Tibial artery (tissue), 4 donors: ENCODE measurements around the gene ASPG.
A peak's percentile ranks its signal among the peaks of the same experiment; 100 is the strongest.

Experiments used
- DNase-seq, 2 donors: peaks; one replicate each; pipeline ENCODE4 v3.0.0-alpha.2; 2019
- H3K27ac ChIP-seq, 2 donors: fragments of 200-600 bp; sonication (generic) in 1 of 2; 1 replicate in 1 of 2; 2 replicates in 1 of 2; pipeline ENCODE4 v1.5.1; 2018 to 2019; ENCODE audit warnings: mild to moderate bottlenecking in 1 of 2
- H3K27me3 ChIP-seq, 2 donors: fragments of 200-600 bp; sonication (generic) in 1 of 2; one replicate each; pipeline versions ENCODE4 v1.5.1 to v1.6.0; 2016 to 2019
- H3K36me3 ChIP-seq, 3 donors: fragments of 200-600 bp; sonication (generic) in 2 of 3; one replicate each; pipeline ENCODE4 v1.5.1; 2016 to 2019; ENCODE audit warnings: mild to moderate bottlenecking in 2 of 3
- H3K4me1 ChIP-seq, 4 donors: fragments of 200-600 bp; sonication (generic) in 2 of 4; 1 replicate in 3 of 4; 2 replicates in 1 of 4; pipeline ENCODE4 v1.5.1; 2016 to 2019
- H3K4me3 ChIP-seq, 2 donors: fragments of 200-600 bp; sonication (generic) in 1 of 2; 1 replicate in 1 of 2; 2 replicates in 1 of 2; pipeline ENCODE4 v1.5.1; 2018 to 2019; ENCODE audit warnings: mild to moderate bottlenecking in 2 of 2
- H3K9me3 ChIP-seq, 3 donors: fragments of 200-600 bp; sonication (generic) in 1 of 3; one replicate each; pipeline ENCODE4 v1.5.1; 2016 to 2019
- CTCF ChIP-seq, 2 experiments: fragments of 200-600 bp in 1 of 2; fragments of 450-650 bp in 1 of 2; IDR thresholded peaks; one replicate each; pipeline ENCODE4 v1.5.1; 2017 to 2019; ENCODE audit warnings: antibody characterized with exemption in 2 of 2, mild to moderate bottlenecking in 1 of 2, moderate library complexity in 1 of 2
- intact Hi-C: fragments of 100-400 bp; cut with DNase I; formaldehyde crosslinking; loops from one replicate; pipeline ENCODE4 v1.15.0; 2023; ENCODE audit warnings: low total_unique reads

Gene ASPG

GRCh38 chr14:104091061-104091926 lies 5.8 kb downstream of the ASPG start:
- H3K36me3 ChIP-seq, result no peaks in the 10 kb centered on the region
- H3K27me3 ChIP-seq, result peaks cover 0 to 72% of the 10 kb centered on the region in 2 donors
- TF ChIP-seq CTCF (IDR thresholded peaks at IDR 0.05), result no peak
- intact Hi-C loops, result no loop called here
- H3K4me1 ChIP-seq, result peaks cover 0 to 5% (median 0%) of the 10 kb centered on the region in 4 donors
- no peak overlapping the region for H3K27ac ChIP-seq
- H3K9me3 ChIP-seq, result peaks cover 0 to 3% (median 0%) of the 10 kb centered on the region in 3 donors
- DNase-seq, result peak in 1 of 2 donors; percentile 17
- no peak overlapping the region for H3K4me3 ChIP-seq

- Histone ChIP-seq H3K4me3 (no peak overlapping the region), H3K9me3 (peaks cover 0 to 3% (median 0%) of the 10 kb centered on the region in 3 donors), H3K36me3 (no peaks in the 10 kb centered on the region), H3K27me3 (peaks cover 0 to 64% of the 10 kb centered on the region in 2 donors), H3K4me1 (peaks cover 0 to 5% (median 0%) of the 10 kb centered on the region in 4 donors), H3K27ac (no peak overlapping the region)
- intact Hi-C loops, result no loop called here
- DNase-seq, result peak; percentile 17 to 55
- TF ChIP-seq CTCF (IDR thresholded peaks at IDR 0.05), result no peak
Measured at GRCh38 chr14:104091927-104092771, 6.6 kb downstream of the ASPG start.

GRCh38 chr14:104092931-104093365 lies 7.4 kb downstream of the ASPG start:
- Histone ChIP-seq H3K27ac (no peak overlapping the region), H3K4me3 (no peak overlapping the region), H3K27me3 (peaks cover 0 to 56% of the 10 kb centered on the region in 2 donors), H3K36me3 (no peaks in the 10 kb centered on the region), H3K4me1 (peaks cover 0 to 5% (median 0%) of the 10 kb centered on the region in 4 donors), H3K9me3 (peaks cover 0 to 3% (median 0%) of the 10 kb centered on the region in 3 donors)
- DNase-seq, result no peak
- intact Hi-C loops, result no loop called here
- TF ChIP-seq CTCF (IDR thresholded peaks at IDR 0.05), result no peak

- Histone ChIP-seq H3K4me3 (no peak overlapping the region), H3K4me1 (peaks cover 0 to 5% (median 0%) of the 10 kb centered on the region in 4 donors), H3K36me3 (no peaks in the 10 kb centered on the region), H3K27ac (no peak overlapping the region), H3K9me3 (peaks cover 0 to 3% (median 0%) of the 10 kb centered on the region in 3 donors), H3K27me3 (peaks cover 0 to 54% of the 10 kb centered on the region in 2 donors)
- DNase-seq, result no peak
- TF ChIP-seq CTCF (IDR thresholded peaks at IDR 0.05), result no peak
- intact Hi-C loops, result no loop called here
Measured at GRCh38 chr14:104093366-104094055, 8.0 kb downstream of the ASPG start.

GRCh38 chr14:104094056-104094708 lies 8.7 kb downstream of the ASPG start:
- Histone ChIP-seq H3K9me3 (peaks cover 0 to 3% (median 0%) of the 10 kb centered on the region in 3 donors), H3K36me3 (no peaks in the 10 kb centered on the region), H3K27me3 (peaks cover 0 to 51% of the 10 kb centered on the region in 2 donors), H3K27ac (no peak overlapping the region), H3K4me1 (peaks cover 0 to 5% (median 0%) of the 10 kb centered on the region in 4 donors), H3K4me3 (no peak overlapping the region)
- intact Hi-C loops, result no loop called here
- no peak for DNase-seq
- no peak for TF ChIP-seq CTCF (IDR thresholded peaks at IDR 0.05)
